ENCODE data around the gene PLCH2.

PLCH2 gene

DNA sequence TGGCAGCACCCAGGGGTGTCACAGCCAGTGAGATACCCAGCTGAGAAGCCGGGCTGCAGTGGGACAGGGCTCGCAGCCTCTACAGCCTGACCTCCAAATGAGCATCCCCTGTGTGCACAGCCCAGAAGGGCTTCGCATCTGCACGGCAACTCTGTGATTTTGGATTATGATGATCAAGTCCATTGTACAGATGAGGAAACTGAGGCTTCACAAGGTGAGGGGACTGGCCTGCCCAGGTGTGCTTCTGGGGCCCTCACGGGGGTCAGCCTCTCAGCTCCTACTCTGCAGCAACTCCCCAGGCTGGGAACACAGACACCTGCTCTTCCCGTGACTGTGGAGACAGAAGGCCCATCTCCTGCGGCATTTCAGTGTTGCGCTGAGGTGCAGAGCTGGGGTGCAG, 62.8 kb downstream of the PLCH2 start:
- TF ChIP-seq CREB1 (IDR thresholded peaks at IDR 0.05; ENCODE audit: low read depth) (no peak), EGR1 (IDR thresholded peaks at IDR 0.05) (no peak), EP300 (IDR thresholded peaks at IDR 0.05; ENCODE audit: borderline replicate concordance) (no peak), ZBTB7A (IDR thresholded peaks at IDR 0.05; ENCODE audit: low read depth) (no peak), TAF1 (IDR thresholded peaks at IDR 0.05; ENCODE audit: low read depth) (no peak), FOXM1 (IDR thresholded peaks at IDR 0.05; ENCODE audit: borderline replicate concordance, low read depth) (no peak), TEAD4 (IDR thresholded peaks at IDR 0.05) (no peak), YY1 (IDR thresholded peaks at IDR 0.05; ENCODE audit: low read depth) (no peak), RAD21 (IDR thresholded peaks at IDR 0.05; ENCODE audit: low read depth) (no peak), TCF12 (IDR thresholded peaks at IDR 0.05; ENCODE audit: low read depth) (no peak)
- TF ChIP-seq, protein P1, sequence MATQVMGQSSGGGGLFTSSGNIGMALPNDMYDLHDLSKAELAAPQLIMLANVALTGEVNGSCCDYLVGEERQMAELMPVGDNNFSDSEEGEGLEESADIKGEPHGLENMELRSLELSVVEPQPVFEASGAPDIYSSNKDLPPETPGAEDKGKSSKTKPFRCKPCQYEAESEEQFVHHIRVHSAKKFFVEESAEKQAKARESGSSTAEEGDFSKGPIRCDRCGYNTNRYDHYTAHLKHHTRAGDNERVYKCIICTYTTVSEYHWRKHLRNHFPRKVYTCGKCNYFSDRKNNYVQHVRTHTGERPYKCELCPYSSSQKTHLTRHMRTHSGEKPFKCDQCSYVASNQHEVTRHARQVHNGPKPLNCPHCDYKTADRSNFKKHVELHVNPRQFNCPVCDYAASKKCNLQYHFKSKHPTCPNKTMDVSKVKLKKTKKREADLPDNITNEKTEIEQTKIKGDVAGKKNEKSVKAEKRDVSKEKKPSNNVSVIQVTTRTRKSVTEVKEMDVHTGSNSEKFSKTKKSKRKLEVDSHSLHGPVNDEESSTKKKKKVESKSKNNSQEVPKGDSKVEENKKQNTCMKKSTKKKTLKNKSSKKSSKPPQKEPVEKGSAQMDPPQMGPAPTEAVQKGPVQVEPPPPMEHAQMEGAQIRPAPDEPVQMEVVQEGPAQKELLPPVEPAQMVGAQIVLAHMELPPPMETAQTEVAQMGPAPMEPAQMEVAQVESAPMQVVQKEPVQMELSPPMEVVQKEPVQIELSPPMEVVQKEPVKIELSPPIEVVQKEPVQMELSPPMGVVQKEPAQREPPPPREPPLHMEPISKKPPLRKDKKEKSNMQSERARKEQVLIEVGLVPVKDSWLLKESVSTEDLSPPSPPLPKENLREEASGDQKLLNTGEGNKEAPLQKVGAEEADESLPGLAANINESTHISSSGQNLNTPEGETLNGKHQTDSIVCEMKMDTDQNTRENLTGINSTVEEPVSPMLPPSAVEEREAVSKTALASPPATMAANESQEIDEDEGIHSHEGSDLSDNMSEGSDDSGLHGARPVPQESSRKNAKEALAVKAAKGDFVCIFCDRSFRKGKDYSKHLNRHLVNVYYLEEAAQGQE (IDR thresholded peaks at IDR 0.05; ENCODE audit: low read depth) = no peak

GRCh38 chr1:2539312-2539907, 63.3 kb downstream of the PLCH2 start:
- TF ChIP-seq ZBTB7A (IDR thresholded peaks at IDR 0.05; ENCODE audit: low read depth) (no peak), CEBPB (IDR thresholded peaks at IDR 0.05) (no peak), TCF12 (IDR thresholded peaks at IDR 0.05; ENCODE audit: low read depth) (no peak), YY1 (IDR thresholded peaks at IDR 0.05; ENCODE audit: low read depth) (no peak), TAF1 (IDR thresholded peaks at IDR 0.05; ENCODE audit: low read depth) (no peak), RAD21 (IDR thresholded peaks at IDR 0.05; ENCODE audit: low read depth) (peak; percentile 13; the same call in 1 of the 2 replicates)

DNA sequence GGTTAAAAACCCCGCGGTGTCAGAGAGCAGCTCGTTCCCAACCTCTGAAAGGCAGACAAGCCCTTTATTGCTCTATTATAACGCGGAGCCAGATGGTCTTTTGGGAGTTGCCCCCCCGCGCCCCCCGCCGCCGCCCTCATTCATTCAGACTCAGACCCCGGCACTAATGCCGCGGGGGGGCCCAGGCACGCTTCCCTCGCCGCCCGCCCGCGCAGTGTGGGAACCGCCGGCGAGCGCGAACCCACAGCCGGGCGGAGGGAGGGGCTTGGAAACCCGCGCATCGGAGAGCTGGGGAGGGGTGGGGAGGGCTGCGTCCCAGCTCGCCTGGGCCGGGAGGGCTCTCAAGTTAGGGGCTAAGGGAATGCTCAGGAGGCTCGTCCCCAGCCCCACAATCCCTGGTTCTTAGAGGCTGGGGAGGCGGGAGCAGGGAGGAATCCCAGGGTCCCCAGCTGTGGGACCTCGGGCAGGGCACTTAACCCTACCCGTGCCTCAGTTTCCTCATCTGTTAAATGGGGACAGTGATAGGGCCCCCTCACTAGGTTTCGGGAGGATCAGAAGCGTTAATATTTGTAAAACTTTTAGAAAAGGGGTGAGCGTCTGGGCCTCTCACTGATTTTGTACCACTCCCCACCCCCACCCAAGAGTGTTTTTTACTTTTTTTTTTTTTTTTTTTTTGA, 64.9 kb downstream of the PLCH2 start:
- TF ChIP-seq, protein P1 (IDR thresholded peaks at IDR 0.05; ENCODE audit: low read depth) = no peak
- TF ChIP-seq TAF1 (IDR thresholded peaks at IDR 0.05; ENCODE audit: low read depth) (no peak), ZBTB7A (IDR thresholded peaks at IDR 0.05; ENCODE audit: low read depth) (no peak), CEBPB (IDR thresholded peaks at IDR 0.05) (no peak), RAD21 (IDR thresholded peaks at IDR 0.05; ENCODE audit: low read depth) (no peak), FOXM1 (IDR thresholded peaks at IDR 0.05; ENCODE audit: borderline replicate concordance, low read depth) (no peak), TEAD4 (IDR thresholded peaks at IDR 0.05) (no peak), EP300 (IDR thresholded peaks at IDR 0.05; ENCODE audit: borderline replicate concordance) (no peak), MAX (IDR thresholded peaks at IDR 0.05) (no peak), EGR1 (IDR thresholded peaks at IDR 0.05) (no peak), CREB1 (IDR thresholded peaks at IDR 0.05; ENCODE audit: low read depth) (no peak), TCF12 (IDR thresholded peaks at IDR 0.05; ENCODE audit: low read depth) (no peak), NFIC (IDR thresholded peaks at IDR 0.05) (no peak), YY1 (IDR thresholded peaks at IDR 0.05; ENCODE audit: low read depth) (no peak)
- TF ChIP-seq, protein P2, sequence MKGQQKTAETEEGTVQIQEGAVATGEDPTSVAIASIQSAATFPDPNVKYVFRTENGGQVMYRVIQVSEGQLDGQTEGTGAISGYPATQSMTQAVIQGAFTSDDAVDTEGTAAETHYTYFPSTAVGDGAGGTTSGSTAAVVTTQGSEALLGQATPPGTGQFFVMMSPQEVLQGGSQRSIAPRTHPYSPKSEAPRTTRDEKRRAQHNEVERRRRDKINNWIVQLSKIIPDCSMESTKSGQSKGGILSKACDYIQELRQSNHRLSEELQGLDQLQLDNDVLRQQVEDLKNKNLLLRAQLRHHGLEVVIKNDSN (IDR thresholded peaks at IDR 0.05) = no peak

DNA sequence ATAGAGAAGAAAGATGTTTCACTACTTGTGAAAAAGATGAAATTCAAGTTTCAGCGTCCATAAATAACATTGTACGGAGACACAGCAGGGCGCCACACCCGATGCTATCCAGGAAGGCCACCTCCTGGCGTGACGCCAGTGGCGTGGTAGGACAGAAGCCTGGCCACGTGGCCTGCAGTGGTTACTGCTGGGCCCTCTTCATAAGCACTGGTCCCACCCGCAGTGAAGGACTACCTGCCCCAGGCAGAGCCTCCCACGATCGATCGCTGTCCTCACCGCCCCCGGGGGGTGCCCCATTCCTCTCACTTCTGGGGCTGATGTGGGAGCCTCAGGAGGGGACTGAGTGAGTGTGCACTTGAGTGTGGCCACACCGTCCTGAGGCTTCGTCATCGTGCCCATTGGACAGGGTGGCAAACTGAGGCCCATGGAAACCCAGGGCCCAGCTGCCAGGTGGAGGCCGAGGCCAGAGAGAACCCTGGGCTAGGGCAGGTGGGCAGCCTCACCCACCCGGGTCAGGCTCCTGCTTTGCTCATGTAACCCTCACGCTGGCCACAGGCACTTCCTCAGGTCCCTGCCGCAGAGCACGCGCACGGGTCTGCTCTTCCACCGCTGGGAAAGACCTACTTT, 65.6 kb downstream of the PLCH2 start:
- peak; percentile 82 for TF ChIP-seq NFIC (IDR thresholded peaks at IDR 0.05)
- no peak for TF ChIP-seq CEBPB (IDR thresholded peaks at IDR 0.05)
- TF ChIP-seq CREB1 (IDR thresholded peaks at IDR 0.05; ENCODE audit: low read depth) = no peak
- no peak for TF ChIP-seq EP300 (IDR thresholded peaks at IDR 0.05; ENCODE audit: borderline replicate concordance)
- peak; percentile 46; the same call in 1 of the 2 replicates for TF ChIP-seq MAX (IDR thresholded peaks at IDR 0.05)
- TF ChIP-seq, protein P2 (IDR thresholded peaks at IDR 0.05) = peak; percentile 83
- no peak for TF ChIP-seq TCF12 (IDR thresholded peaks at IDR 0.05; ENCODE audit: low read depth)

DNA sequence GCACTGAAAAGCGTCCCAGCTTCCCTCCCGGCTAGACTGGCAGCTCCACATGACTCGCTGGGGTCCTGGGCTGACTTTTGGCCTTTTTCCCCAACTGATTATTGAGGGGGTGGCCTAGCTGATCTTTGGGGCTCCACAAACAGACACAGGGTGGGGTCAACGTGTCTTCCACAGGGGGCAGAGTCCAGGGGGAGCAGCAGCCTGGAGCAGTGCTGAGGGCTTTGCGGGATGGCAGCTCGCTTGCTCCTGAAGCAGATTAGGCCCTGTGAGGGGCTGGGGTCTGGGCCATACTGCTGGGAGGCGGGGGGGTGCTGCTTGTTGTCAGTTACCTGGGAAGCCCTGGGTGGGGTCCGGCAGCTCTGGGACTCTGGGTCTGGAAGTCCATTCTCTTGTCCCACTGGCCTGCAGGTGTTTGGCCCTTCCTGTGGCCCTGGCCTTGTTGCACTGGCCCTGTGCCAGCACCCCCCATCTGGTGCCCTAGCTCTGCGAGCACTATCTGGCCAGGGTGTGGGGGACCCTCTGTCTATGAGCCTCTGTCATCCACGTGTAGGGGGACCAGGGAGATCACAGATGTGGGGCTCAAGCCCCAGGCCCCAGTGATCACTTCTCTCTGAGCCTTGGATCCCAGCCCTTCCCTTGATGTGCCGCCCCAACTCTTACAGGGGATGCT, 66.3 kb downstream of the PLCH2 start:
- TF ChIP-seq TCF12 (IDR thresholded peaks at IDR 0.05; ENCODE audit: low read depth) (no peak), NFIC (IDR thresholded peaks at IDR 0.05) (peak; percentile 68)
